H9 (cell line): ENCODE data around the gene ZNF407. TPM values are rescaled to one million over a fixed set of nuclear protein-coding genes. Genes with fewer than 3 reads are reported as not detected.

ENCODE experiments used
- DNase-seq: peaks from one replicate; pipeline ENCODE4 v3.0.0-alpha.2; 2017
- H2AFZ ChIP-seq: one replicate; pipeline ENCODE4 v1.6.1; 2013; ENCODE audit warnings: mild to moderate bottlenecking, low read length, control low read depth, moderate library complexity
- H2AK5ac ChIP-seq: 2 replicates; pipeline ENCODE4 v1.6.1; 2013; ENCODE audit warnings: low read length, control low read depth, mixed read lengths; ENCODE audit not compliant: insufficient read length
- H2BK120ac ChIP-seq: one replicate; pipeline ENCODE4 v1.6.1; 2013; ENCODE audit warnings: low read depth, mild to moderate bottlenecking, low read length, control low read depth, inconsistent platforms; ENCODE audit not compliant: poor library complexity, severe bottlenecking
- H2BK12ac ChIP-seq: 2 replicates; pipeline ENCODE4 v1.6.1; 2013; ENCODE audit warnings: low read length, control low read depth, mixed read lengths, low read depth; ENCODE audit not compliant: insufficient read length
- H2BK15ac ChIP-seq: 2 replicates; pipeline ENCODE4 v1.6.1; 2013; ENCODE audit warnings: low read depth, low read length, control low read depth
- H2BK20ac ChIP-seq: one replicate; pipeline ENCODE4 v1.6.1; 2013; ENCODE audit warnings: low read depth, mild to moderate bottlenecking, low read length, control low read depth, inconsistent platforms; ENCODE audit not compliant: poor library complexity, severe bottlenecking
- H2BK5ac ChIP-seq: 2 replicates; pipeline ENCODE4 v1.6.1; 2013; ENCODE audit warnings: low read length, control low read depth, mixed read lengths; ENCODE audit not compliant: insufficient read length
- H3K14ac ChIP-seq: 2 replicates; pipeline ENCODE4 v1.6.1; 2013; ENCODE audit warnings: low read length, control low read depth; ENCODE audit not compliant: insufficient read depth
- H3K18ac ChIP-seq: 2 replicates; pipeline ENCODE4 v1.6.1; 2013; ENCODE audit warnings: low read depth, mild to moderate bottlenecking, mixed read lengths, low read length, control low read depth; ENCODE audit not compliant: insufficient read length
- H3K23ac ChIP-seq: 2 replicates; pipeline ENCODE4 v1.6.1; 2013; ENCODE audit warnings: low read length, control low read depth, mixed read lengths, low read depth; ENCODE audit not compliant: insufficient read length
- H3K23me2 ChIP-seq: 2 replicates; pipeline ENCODE4 v1.6.1; 2013; ENCODE audit warnings: low read depth, mild to moderate bottlenecking, mixed read lengths, low read length, control low read depth; ENCODE audit not compliant: insufficient read length, poor library complexity, severe bottlenecking
- H3K27ac ChIP-seq: 2 replicates; pipeline ENCODE4 v1.5.1; 2013; ENCODE audit warnings: low read length, control low read depth, mixed read lengths, low read depth; ENCODE audit not compliant: insufficient read length
- H3K27me3 ChIP-seq: 2 replicates; pipeline ENCODE4 v1.6.1; 2013; ENCODE audit warnings: low read length, control low read depth, inconsistent platforms; ENCODE audit not compliant: insufficient read depth
- H3K4ac ChIP-seq: 2 replicates; pipeline ENCODE4 v1.6.1; 2013; ENCODE audit warnings: low read depth, mild to moderate bottlenecking, control low read depth, inconsistent platforms, low read length, moderate library complexity
- H3K4me1 ChIP-seq: 2 replicates; pipeline ENCODE4 v1.6.1; 2013; ENCODE audit warnings: low read length, control low read depth, inconsistent platforms; ENCODE audit not compliant: insufficient read depth
- H3K4me2 ChIP-seq: 2 replicates; pipeline ENCODE4 v1.6.1; 2013; ENCODE audit warnings: low read length, control low read depth, mixed read lengths; ENCODE audit not compliant: insufficient read length, insufficient read depth
- H3K56ac ChIP-seq: 2 replicates; pipeline ENCODE4 v1.6.1; 2013; ENCODE audit warnings: low read depth, mild to moderate bottlenecking, mixed read lengths, low read length, control low read depth; ENCODE audit not compliant: insufficient read length
- H3K79me1 ChIP-seq: 2 replicates; pipeline ENCODE4 v1.6.1; 2013; ENCODE audit warnings: low read depth, mild to moderate bottlenecking, moderate library complexity, low read length, control low read depth, inconsistent platforms; ENCODE audit not compliant: insufficient read depth, poor library complexity, severe bottlenecking
- H3K79me2 ChIP-seq: 2 replicates; pipeline ENCODE4 v1.6.1; 2013; ENCODE audit warnings: low read length, control low read depth, inconsistent platforms; ENCODE audit not compliant: insufficient read depth
- H3K9ac ChIP-seq: 2 replicates; pipeline ENCODE4 v1.6.1; 2013; ENCODE audit warnings: low read length, control low read depth, mixed read lengths; ENCODE audit not compliant: insufficient read length; ENCODE audit errors: extremely low read depth
- H3K9me3 ChIP-seq: one replicate; pipeline ENCODE4 v1.6.1; 2013; ENCODE audit warnings: low read depth, low read length, inconsistent platforms; ENCODE audit not compliant: control insufficient read depth
- H3T11ph ChIP-seq: one replicate; pipeline ENCODE4 v1.6.1; 2013; ENCODE audit warnings: mild to moderate bottlenecking, low read length, control low read depth, inconsistent platforms
- H4K20me1 ChIP-seq: one replicate; pipeline ENCODE4 v1.6.1; 2013; ENCODE audit not compliant: control insufficient read depth, insufficient read length, insufficient read depth
- H4K5ac ChIP-seq: 2 replicates; pipeline ENCODE4 v1.6.1; 2013; ENCODE audit warnings: low read depth, mild to moderate bottlenecking, mixed read lengths, low read length, control low read depth; ENCODE audit not compliant: insufficient read length
- H4K8ac ChIP-seq: replicated peaks from 2 replicates; pipeline ENCODE4 v1.6.1; 2013; ENCODE audit warnings: low read length, control low read depth, mixed read lengths, low read depth; ENCODE audit not compliant: insufficient read length
- H4K91ac ChIP-seq: 2 replicates; pipeline ENCODE4 v1.6.1; 2013; ENCODE audit warnings: low read depth, mild to moderate bottlenecking, moderate library complexity, mixed read lengths, low read length, control low read depth; ENCODE audit not compliant: insufficient read length
- H3K27ac Mint-ChIP-seq, 3 experiments: 2 replicates in 2 of 3; 3 replicates in 1 of 3; pipeline ENCODE4 v1.8.0; 2020 to 2021; ENCODE audit warnings: mixed read lengths in 3 of 3, mild to moderate bottlenecking in 1 of 3, moderate library complexity in 1 of 3
- H3K27me3 Mint-ChIP-seq: 2 replicates; pipeline ENCODE4 v1.8.0; 2021; ENCODE audit warnings: low read depth, mild to moderate bottlenecking, moderate library complexity, mixed read lengths
- H3K36me3 Mint-ChIP-seq, 3 experiments: 2 replicates in 2 of 3; 3 replicates in 1 of 3; pipeline ENCODE4 v1.8.0; 2020 to 2021; ENCODE audit warnings: low read depth in 3 of 3, mixed read lengths in 3 of 3; ENCODE audit not compliant: insufficient read depth in 1 of 3
- H3K4me1 Mint-ChIP-seq, 2 experiments: 2 replicates each; pipeline ENCODE4 v1.8.0; 2020; ENCODE audit warnings: mixed read lengths in 2 of 2
- H3K4me3 Mint-ChIP-seq, 2 experiments: 2 replicates in 1 of 2; 3 replicates in 1 of 2; pipeline ENCODE4 v1.8.0; 2020 to 2021; ENCODE audit warnings: mild to moderate bottlenecking in 2 of 2, mixed read lengths in 2 of 2, moderate library complexity in 1 of 2
- H3K9me3 Mint-ChIP-seq, 2 experiments: 2 replicates in 1 of 2; 3 replicates in 1 of 2; pipeline ENCODE4 v1.8.0; 2020; ENCODE audit warnings: mild to moderate bottlenecking in 2 of 2, mixed read lengths in 2 of 2, moderate library complexity in 1 of 2
- CTCF ChIP-seq: fragments of 200-600 bp; sonication (generic); conservative IDR thresholded peaks from 3 replicates; pipeline ENCODE4 v1.8.0; 2021; ENCODE audit warnings: antibody characterized with exemption, mild to moderate bottlenecking
- WGBS: extraction: QIAGEN DNeasy Blood & Tissue Kit; methylation state at CpG from one replicate; pipeline ENCODE4 v1.1.7; 2013; ENCODE audit warnings: missing lambda C conversion rate, low lambda C conversion rate, mixed read lengths; ENCODE audit not compliant: insufficient read length; ENCODE audit errors: extremely low coverage; 5-methylcytosine and 5-hydroxymethylcytosine counted together
- total RNA-seq: library from RNA; stranded (reverse); gene quantifications from 2 replicates; pipeline ENCODE4 v1.2.1, GENCODE V29; 2021

Gene ZNF407
- total RNA-seq, 1 experiment from 2014 or later, result 8.7 TPM

GRCh38 chr18:74936343-74936742 is 338.7 kb downstream of the ZNF407 start:
- H3K27me3 ChIP-seq, result no peaks in the 10 kb centered on the region
- H2BK5ac ChIP-seq, result no peak overlapping the region
- H3K14ac ChIP-seq, result no peak overlapping the region
- H3K4me1 Mint-ChIP-seq, result peaks cover 11 to 12% of the 10 kb centered on the region in 2 experiments
- no peaks in the 10 kb centered on the region for H4K20me1 ChIP-seq
- no peak overlapping the region for H4K91ac ChIP-seq
- no CpG with 5 or more reads among the region's 6 CpGs for whole genome bisulfite sequencing
- H3K9ac ChIP-seq, result no peak overlapping the region
- no peak for TF ChIP-seq CTCF
- no peak overlapping the region for H3K23ac ChIP-seq
- H2BK120ac ChIP-seq, result no peak overlapping the region
- no peak for DNase-seq
- H3K9me3 Mint-ChIP-seq, result no peaks in the 10 kb centered on the region
- H2BK12ac ChIP-seq, result no peak overlapping the region
- H3T11ph ChIP-seq, result no peak overlapping the region
- no peaks in the 10 kb centered on the region for H3K36me3 Mint-ChIP-seq
- H3K4me3 Mint-ChIP-seq, result no peak overlapping the region
- H3K9me3 ChIP-seq, result no peaks in the 10 kb centered on the region
- no peak overlapping the region for H4K8ac ChIP-seq
- no peak overlapping the region for H3K56ac ChIP-seq
- no peak overlapping the region for H2AK5ac ChIP-seq
- H2BK15ac ChIP-seq, result no peak overlapping the region
- no peaks in the 10 kb centered on the region for H3K79me1 ChIP-seq
- H3K27ac Mint-ChIP-seq, result peak overlapping the region in 1 of 3 experiments; percentile 36; a peak in 1 of 7 replicates
- H3K4me2 ChIP-seq, result no peak overlapping the region
- no peak overlapping the region for H4K5ac ChIP-seq
- no peak overlapping the region for H3K27ac ChIP-seq
- H3K27me3 Mint-ChIP-seq, result no peaks in the 10 kb centered on the region
- no peak overlapping the region for H2AFZ ChIP-seq
- H2BK20ac ChIP-seq, result no peak overlapping the region
- H3K18ac ChIP-seq, result no peak overlapping the region
- H3K23me2 ChIP-seq, result no peaks in the 10 kb centered on the region
- peaks cover 3% of the 10 kb centered on the region; the same call in 1 of the 2 replicates for H3K4me1 ChIP-seq
- no peak overlapping the region for H3K4ac ChIP-seq
- H3K79me2 ChIP-seq, result no peaks in the 10 kb centered on the region
